SK-N-SH (cell line): ENCODE results near the gene RBBP7. TPM values are rescaled to one million over a fixed set of nuclear protein-coding genes. Genes with fewer than 3 reads are reported as not detected.

ENCODE experiments used
- CTCF ChIA-PET: fragments of 300-600, 350-600 bp; formaldehyde crosslinking; extraction: SDS; loops from one replicate; lab custom pipeline; 2021; lab: Yijun Ruan, JAX
- POLR2A ChIA-PET: fragments of 350-600 bp; sonication (Branson Sonifier 250); formaldehyde crosslinking; extraction: SDS; loops from one replicate; lab custom pipeline; 2020; ENCODE audit warnings: antibody characterized with exemption, inconsistent platforms; lab: Yijun Ruan, JAX
- DNase-seq: peaks from one replicate; pipeline ENCODE4 v3.0.0; 2012
- H2AFZ ChIP-seq: fragments of 200-600 bp; sonication (generic); 2 replicates; pipeline ENCODE4 v1.8.1; 2016; ENCODE audit warnings: antibody characterized with exemption, mild to moderate bottlenecking, low read depth
- H3F3A ChIP-seq: fragments of 200-600 bp; sonication (generic); replicated peaks from 2 replicates; pipeline ENCODE3; 2016; ENCODE audit warnings: antibody characterized with exemption, mild to moderate bottlenecking; ENCODE audit not compliant: insufficient read depth
- H3K27ac ChIP-seq, 2 experiments: fragments of 200-500 bp in 1 of 2; fragments of 200-600 bp in 1 of 2; sonication (Bioruptor generic) in 1 of 2; sonication (generic), shearing (Covaris generic) in 1 of 2; 2 replicates each; pipeline versions ENCODE4 v1.5.1 to v1.6.1; 2014 to 2016; ENCODE audit warnings: low read depth in 2 of 2, inconsistent platforms in 1 of 2, low read length in 1 of 2, mild to moderate bottlenecking in 1 of 2, mixed read lengths in 1 of 2
- H3K27me3 ChIP-seq: fragments of 200-600 bp; sonication (generic), shearing (Covaris generic); 2 replicates; pipeline ENCODE4 v1.6.1; 2016; ENCODE audit warnings: mixed run types; ENCODE audit not compliant: insufficient read depth
- H3K36me3 ChIP-seq, 2 experiments: fragments of 200-500 bp in 1 of 2; fragments of 200-600 bp in 1 of 2; sonication (Bioruptor generic) in 1 of 2; sonication (generic) in 1 of 2; replicated peaks in 1 of 2; 2 replicates each; pipeline versions ENCODE3 to v1.5.1; 2014 to 2016; ENCODE audit warnings: low read length in 1 of 2, mild to moderate bottlenecking in 1 of 2; ENCODE audit not compliant: insufficient read depth in 2 of 2, control insufficient read depth in 1 of 2
- H3K4me1 ChIP-seq, 2 experiments: fragments of 200-500 bp in 1 of 2; fragments of 200-600 bp in 1 of 2; sonication (Bioruptor generic) in 1 of 2; sonication (generic), shearing (Covaris generic) in 1 of 2; 2 replicates each; pipeline versions ENCODE4 v1.5.1 to v1.6.1; 2014 to 2016; ENCODE audit warnings: low read depth in 1 of 2, low read length in 1 of 2, mixed run types in 1 of 2; ENCODE audit not compliant: insufficient read depth in 2 of 2, control insufficient read depth in 1 of 2
- H3K4me2 ChIP-seq: fragments of 200-600 bp; sonication (generic), shearing (Covaris generic); 2 replicates; pipeline ENCODE4 v1.6.1; 2017; ENCODE audit warnings: mixed run types
- H3K4me3 ChIP-seq, 2 experiments: fragments of 200-500 bp in 1 of 2; fragments of 200-600 bp in 1 of 2; sonication (Bioruptor generic) in 1 of 2; sonication (generic), shearing (Covaris generic) in 1 of 2; 2 replicates each; pipeline versions ENCODE4 v1.5.1 to v1.8.1; 2014 to 2016; ENCODE audit warnings: low read depth in 2 of 2, inconsistent platforms in 1 of 2, low read length in 1 of 2, mild to moderate bottlenecking in 1 of 2, mixed read lengths in 1 of 2, moderate library complexity in 1 of 2
- H3K79me2 ChIP-seq: fragments of 200-600 bp; sonication (generic); 2 replicates; pipeline ENCODE4 v1.8.1; 2017; ENCODE audit warnings: mild to moderate bottlenecking; ENCODE audit not compliant: insufficient read depth
- H3K9ac ChIP-seq: fragments of 200-600 bp; sonication (generic); 2 replicates; pipeline ENCODE4 v1.6.1; 2017; ENCODE audit warnings: mixed run types
- H3K9me2 ChIP-seq: fragments of 200-600 bp; sonication (generic); 2 replicates; pipeline ENCODE4 v1.6.1; 2017; ENCODE audit warnings: mixed run types
- H3K9me3 ChIP-seq: fragments of 200-600 bp; sonication (generic); 2 replicates; pipeline ENCODE4 v1.6.1; 2017; ENCODE audit warnings: mixed run types, mild to moderate bottlenecking, moderate library complexity
- H4K20me1 ChIP-seq: fragments of 200-600 bp; sonication (generic); 2 replicates; pipeline ENCODE4 v1.6.1; 2017; ENCODE audit warnings: mild to moderate bottlenecking, mixed run types; ENCODE audit not compliant: insufficient read depth
- CHD2 ChIP-seq: fragments of 150-350 bp; IDR thresholded peaks from 2 replicates; pipeline ENCODE4 v1.6.1; 2018; ENCODE audit warnings: low read length; ENCODE audit not compliant: partially characterized antibody
- GATA2 ChIP-seq: sonication (generic); formaldehyde crosslinking; IDR thresholded peaks from 2 replicates; pipeline ENCODE4 v1.5.0; 2020; ENCODE audit warnings: mild to moderate bottlenecking, missing genetic modification reagents
- MEF2A ChIP-seq: IDR thresholded peaks from 2 replicates; pipeline ENCODE4 v1.4.0; 2012; ENCODE audit warnings: low read depth, borderline replicate concordance
- MXI1 ChIP-seq: IDR thresholded peaks from 2 replicates; pipeline ENCODE4 v1.6.1; 2012; ENCODE audit warnings: mild to moderate bottlenecking, low read depth, low read length, improper control_type of control experiment
- NRF1 ChIP-seq: IDR thresholded peaks from 2 replicates; pipeline ENCODE4 v1.6.1; 2012; ENCODE audit warnings: low read depth, mild to moderate bottlenecking, low read length
- POLR2AphosphoS5 ChIP-seq: IDR thresholded peaks from 2 replicates; pipeline ENCODE4 v1.6.1; 2012; ENCODE audit warnings: low read depth, low read length
- RCOR1 ChIP-seq: fragments of 150-350 bp; IDR thresholded peaks from 2 replicates; pipeline ENCODE4 v1.6.1; 2017; ENCODE audit warnings: antibody characterized with exemption, low read length
- RFX5 ChIP-seq: IDR thresholded peaks from 2 replicates; pipeline ENCODE4 v1.6.1; 2012; ENCODE audit warnings: mild to moderate bottlenecking, improper control_type of control experiment, low read length
- RXRA ChIP-seq: IDR thresholded peaks from 2 replicates; pipeline ENCODE4 v1.4.0; 2012; ENCODE audit warnings: low read depth, mild to moderate bottlenecking, borderline replicate concordance
- SIN3A ChIP-seq: IDR thresholded peaks from 2 replicates; pipeline ENCODE4 v1.6.1; 2012; ENCODE audit warnings: low read depth, mild to moderate bottlenecking, low read length, moderate library complexity, borderline replicate concordance
- TAF1 ChIP-seq: IDR thresholded peaks from 2 replicates; pipeline ENCODE4 v1.6.1; 2012; ENCODE audit warnings: low read depth, mild to moderate bottlenecking, low read length, moderate library complexity, borderline replicate concordance
- YY1 ChIP-seq: IDR thresholded peaks from 2 replicates; pipeline ENCODE4 v1.4.0; 2012; ENCODE audit warnings: low read depth, mild to moderate bottlenecking
- WGBS: methylation state at CpG from one replicate; pipeline ENCODE4 v1.1.6; 2017; ENCODE audit warnings: low lambda C conversion rate; 5-methylcytosine and 5-hydroxymethylcytosine counted together
- polyA plus RNA-seq, 3 experiments: library from polyadenylated mRNA; depleted of rRNA; stranded (reverse); fragments of >200 nt; gene quantifications; 2 replicates each; pipeline ENCODE4 v1.2.3, GENCODE V29; 2012
- TF ChIP-seq, protein P1 (sequence below): IDR thresholded peaks from 2 replicates; pipeline ENCODE4 v1.4.0; 2012; ENCODE audit warnings: low read depth, borderline replicate concordance
- TF ChIP-seq, protein P2 (sequence below): fragments of 200-600 bp; sonication (generic); IDR thresholded peaks from 2 replicates; pipeline ENCODE4 v1.6.1; 2017; ENCODE audit warnings: antibody characterized with exemption, mild to moderate bottlenecking, moderate library complexity
- TF ChIP-seq, protein P3 (sequence below): IDR thresholded peaks from 2 replicates; pipeline ENCODE4 v1.6.1; 2012; ENCODE audit warnings: mild to moderate bottlenecking, low read depth, low read length, moderate library complexity
- TF ChIP-seq, protein P4 (sequence below): IDR thresholded peaks from 2 replicates; pipeline ENCODE4; 2012

The RBBP7 gene
- 172 and 198 TPM in 2 replicates for polyA plus RNA-seq (2012; rRNA removed)
- 195 and 207 TPM in 2 replicates for polyA plus RNA-seq (2012; cell fraction: cytosol; rRNA removed)
- polyA plus RNA-seq (2012; cell fraction: nucleus; rRNA removed) = 166 and 203 TPM in 2 replicates

DNA sequence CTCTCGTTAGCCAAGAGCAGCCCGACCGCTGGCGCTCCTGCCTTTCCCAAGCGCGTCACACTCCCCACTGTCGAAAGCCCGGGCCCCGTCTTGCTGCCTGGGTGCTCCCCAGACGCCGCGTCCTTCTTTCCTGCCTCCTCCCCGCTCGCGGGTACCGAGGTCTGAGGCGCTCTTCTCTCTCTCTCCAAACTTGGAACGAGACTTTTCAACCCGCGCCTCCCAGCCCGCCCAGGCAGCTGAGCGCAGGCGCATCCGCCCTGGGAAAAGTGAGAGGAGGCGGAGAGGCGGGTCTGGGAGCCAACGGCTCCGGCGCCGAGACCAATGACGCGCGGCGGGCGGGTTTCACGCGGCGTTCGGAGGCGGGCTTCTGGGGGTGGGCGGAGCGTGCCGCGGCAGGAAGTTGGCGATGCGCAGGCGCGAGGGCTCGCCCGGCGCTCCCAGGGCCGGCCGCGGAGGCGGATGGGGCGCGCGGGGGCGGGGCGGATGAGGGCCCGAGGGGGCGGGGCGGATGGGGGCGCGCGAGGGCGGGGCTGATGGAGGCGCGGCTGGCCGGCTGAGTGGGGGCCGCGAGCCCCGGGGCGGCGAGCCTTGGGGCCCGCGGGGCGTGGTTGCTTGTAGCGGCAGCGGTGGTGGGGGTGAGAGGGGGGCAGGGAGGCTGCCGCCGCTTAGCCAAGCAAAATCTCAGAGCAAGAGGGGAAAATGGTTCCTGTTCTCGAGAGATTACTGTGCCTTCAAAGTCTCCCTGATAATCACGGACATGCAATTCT lies at the start of gene RBBP7:
Gene RBBP7 (minus strand): TSS at position 268 of the 767 bp plus-strand sequence. CDS start 309 bp downstream, outside the sequence.
- TF ChIP-seq RXRA (no peak), TAF1 (peak; percentile 80; the same call in 1 of the 2 replicates), NRF1 (peak; percentile 88), SIN3A (peak; percentile 50; the same call in 1 of the 2 replicates), GATA2 (CRISPR knock-in tag) (no peak), MXI1 (no peak; the same call in 1 of the 2 replicates), POLR2AphosphoS5 (peak; percentile 68), RFX5 (no peak), CHD2 (peak; percentile 95)
- TF ChIP-seq, protein P1, sequence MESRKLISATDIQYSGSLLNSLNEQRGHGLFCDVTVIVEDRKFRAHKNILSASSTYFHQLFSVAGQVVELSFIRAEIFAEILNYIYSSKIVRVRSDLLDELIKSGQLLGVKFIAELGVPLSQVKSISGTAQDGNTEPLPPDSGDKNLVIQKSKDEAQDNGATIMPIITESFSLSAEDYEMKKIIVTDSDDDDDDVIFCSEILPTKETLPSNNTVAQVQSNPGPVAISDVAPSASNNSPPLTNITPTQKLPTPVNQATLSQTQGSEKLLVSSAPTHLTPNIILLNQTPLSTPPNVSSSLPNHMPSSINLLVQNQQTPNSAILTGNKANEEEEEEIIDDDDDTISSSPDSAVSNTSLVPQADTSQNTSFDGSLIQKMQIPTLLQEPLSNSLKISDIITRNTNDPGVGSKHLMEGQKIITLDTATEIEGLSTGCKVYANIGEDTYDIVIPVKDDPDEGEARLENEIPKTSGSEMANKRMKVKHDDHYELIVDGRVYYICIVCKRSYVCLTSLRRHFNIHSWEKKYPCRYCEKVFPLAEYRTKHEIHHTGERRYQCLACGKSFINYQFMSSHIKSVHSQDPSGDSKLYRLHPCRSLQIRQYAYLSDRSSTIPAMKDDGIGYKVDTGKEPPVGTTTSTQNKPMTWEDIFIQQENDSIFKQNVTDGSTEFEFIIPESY = peak; percentile 56; the same call in 1 of the 2 replicates
- TF ChIP-seq, protein P2, sequence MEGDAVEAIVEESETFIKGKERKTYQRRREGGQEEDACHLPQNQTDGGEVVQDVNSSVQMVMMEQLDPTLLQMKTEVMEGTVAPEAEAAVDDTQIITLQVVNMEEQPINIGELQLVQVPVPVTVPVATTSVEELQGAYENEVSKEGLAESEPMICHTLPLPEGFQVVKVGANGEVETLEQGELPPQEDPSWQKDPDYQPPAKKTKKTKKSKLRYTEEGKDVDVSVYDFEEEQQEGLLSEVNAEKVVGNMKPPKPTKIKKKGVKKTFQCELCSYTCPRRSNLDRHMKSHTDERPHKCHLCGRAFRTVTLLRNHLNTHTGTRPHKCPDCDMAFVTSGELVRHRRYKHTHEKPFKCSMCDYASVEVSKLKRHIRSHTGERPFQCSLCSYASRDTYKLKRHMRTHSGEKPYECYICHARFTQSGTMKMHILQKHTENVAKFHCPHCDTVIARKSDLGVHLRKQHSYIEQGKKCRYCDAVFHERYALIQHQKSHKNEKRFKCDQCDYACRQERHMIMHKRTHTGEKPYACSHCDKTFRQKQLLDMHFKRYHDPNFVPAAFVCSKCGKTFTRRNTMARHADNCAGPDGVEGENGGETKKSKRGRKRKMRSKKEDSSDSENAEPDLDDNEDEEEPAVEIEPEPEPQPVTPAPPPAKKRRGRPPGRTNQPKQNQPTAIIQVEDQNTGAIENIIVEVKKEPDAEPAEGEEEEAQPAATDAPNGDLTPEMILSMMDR = no peak
- TF ChIP-seq, all 33 proteins: peak for 6
- 1% methylated on average over 31 of the region's 84 CpGs for WGBS
- Histone ChIP-seq H3K9me3 (no peaks in the 10 kb centered on the region), H3K36me3 (peaks cover 3 to 23% of the 10 kb centered on the region in 2 experiments), H3K79me2 (peaks cover 43% of the 10 kb centered on the region), H3K27me3 (peaks cover 14% of the 10 kb centered on the region; the same call in 1 of the 2 replicates), H2AFZ (peak within 1 kb of the TSS; percentile 100), H3K4me1 (peaks cover 7 to 11% of the 10 kb centered on the region in 2 experiments; a peak in 3 of 4 replicates), H3K9ac (peak within 1 kb of the TSS; percentile 97), H3K4me3 (peak within 1 kb of the TSS; percentile 82 to 88), H3K27ac (peak within 1 kb of the TSS; percentile 91 to 97), H3K4me2 (peak within 1 kb of the TSS; percentile 85), H3K9me2 (no peaks in the 10 kb centered on the region), H4K20me1 (peaks cover 42% of the 10 kb centered on the region), H3F3A (peaks cover 6% of the 10 kb centered on the region)
- DNase-seq = peak; percentile 98
- POLR2A ChIA-PET = no interaction called here
- CTCF ChIA-PET = interaction anchor here (1.0 to 5.1 kb wide), 2 partner anchors 12 to 13 kb away, joined by 4 to 37 read pairs; no protein-coding TSS in a partner anchor

DNA sequence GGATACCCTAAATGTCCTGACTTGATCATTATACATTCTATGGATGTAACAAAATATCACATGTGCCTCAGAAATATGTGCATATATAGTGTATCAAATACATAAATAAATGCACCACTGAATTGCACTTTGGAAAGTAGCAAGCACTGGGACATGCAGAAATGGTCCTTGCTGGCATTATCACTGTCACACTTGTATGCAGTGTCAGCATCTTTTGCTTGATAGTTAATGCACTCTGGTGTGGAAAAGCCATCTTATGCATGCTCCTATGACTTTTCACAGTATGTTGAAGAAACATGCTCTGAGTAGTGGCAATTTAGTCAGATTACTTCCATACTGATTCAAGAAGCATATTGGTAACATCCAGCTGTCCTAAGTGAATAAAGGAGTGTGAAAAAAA lies 48.8 kb upstream of the RBBP7 start:
- Histone ChIP-seq H3K9me2 (no peaks in the 10 kb centered on the region), H3K36me3 (no peaks in the 10 kb centered on the region), H3K79me2 (no peaks in the 10 kb centered on the region), H3K4me1 (no peaks in the 10 kb centered on the region), H4K20me1 (no peaks in the 10 kb centered on the region), H3K4me3 (no peak overlapping the region), H3K27me3 (no peaks in the 10 kb centered on the region; the same call in 1 of the 2 replicates), H3K9ac (no peak overlapping the region), H3K4me2 (no peak overlapping the region), H3F3A (no peaks in the 10 kb centered on the region), H3K27ac (no peak overlapping the region), H3K9me3 (no peaks in the 10 kb centered on the region), H2AFZ (no peak overlapping the region)
- CTCF ChIA-PET = interaction anchor here (1.0 kb wide), 1 partner anchor 26 kb away, joined by 3 read pairs; no protein-coding TSS in a partner anchor
- DNase-seq = no peak
- POLR2A ChIA-PET = no interaction called here
- TF ChIP-seq MEF2A (no peak), YY1 (no peak), RCOR1 (no peak)
- TF ChIP-seq, protein P3, sequence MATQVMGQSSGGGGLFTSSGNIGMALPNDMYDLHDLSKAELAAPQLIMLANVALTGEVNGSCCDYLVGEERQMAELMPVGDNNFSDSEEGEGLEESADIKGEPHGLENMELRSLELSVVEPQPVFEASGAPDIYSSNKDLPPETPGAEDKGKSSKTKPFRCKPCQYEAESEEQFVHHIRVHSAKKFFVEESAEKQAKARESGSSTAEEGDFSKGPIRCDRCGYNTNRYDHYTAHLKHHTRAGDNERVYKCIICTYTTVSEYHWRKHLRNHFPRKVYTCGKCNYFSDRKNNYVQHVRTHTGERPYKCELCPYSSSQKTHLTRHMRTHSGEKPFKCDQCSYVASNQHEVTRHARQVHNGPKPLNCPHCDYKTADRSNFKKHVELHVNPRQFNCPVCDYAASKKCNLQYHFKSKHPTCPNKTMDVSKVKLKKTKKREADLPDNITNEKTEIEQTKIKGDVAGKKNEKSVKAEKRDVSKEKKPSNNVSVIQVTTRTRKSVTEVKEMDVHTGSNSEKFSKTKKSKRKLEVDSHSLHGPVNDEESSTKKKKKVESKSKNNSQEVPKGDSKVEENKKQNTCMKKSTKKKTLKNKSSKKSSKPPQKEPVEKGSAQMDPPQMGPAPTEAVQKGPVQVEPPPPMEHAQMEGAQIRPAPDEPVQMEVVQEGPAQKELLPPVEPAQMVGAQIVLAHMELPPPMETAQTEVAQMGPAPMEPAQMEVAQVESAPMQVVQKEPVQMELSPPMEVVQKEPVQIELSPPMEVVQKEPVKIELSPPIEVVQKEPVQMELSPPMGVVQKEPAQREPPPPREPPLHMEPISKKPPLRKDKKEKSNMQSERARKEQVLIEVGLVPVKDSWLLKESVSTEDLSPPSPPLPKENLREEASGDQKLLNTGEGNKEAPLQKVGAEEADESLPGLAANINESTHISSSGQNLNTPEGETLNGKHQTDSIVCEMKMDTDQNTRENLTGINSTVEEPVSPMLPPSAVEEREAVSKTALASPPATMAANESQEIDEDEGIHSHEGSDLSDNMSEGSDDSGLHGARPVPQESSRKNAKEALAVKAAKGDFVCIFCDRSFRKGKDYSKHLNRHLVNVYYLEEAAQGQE = no peak
- TF ChIP-seq, protein P4, sequence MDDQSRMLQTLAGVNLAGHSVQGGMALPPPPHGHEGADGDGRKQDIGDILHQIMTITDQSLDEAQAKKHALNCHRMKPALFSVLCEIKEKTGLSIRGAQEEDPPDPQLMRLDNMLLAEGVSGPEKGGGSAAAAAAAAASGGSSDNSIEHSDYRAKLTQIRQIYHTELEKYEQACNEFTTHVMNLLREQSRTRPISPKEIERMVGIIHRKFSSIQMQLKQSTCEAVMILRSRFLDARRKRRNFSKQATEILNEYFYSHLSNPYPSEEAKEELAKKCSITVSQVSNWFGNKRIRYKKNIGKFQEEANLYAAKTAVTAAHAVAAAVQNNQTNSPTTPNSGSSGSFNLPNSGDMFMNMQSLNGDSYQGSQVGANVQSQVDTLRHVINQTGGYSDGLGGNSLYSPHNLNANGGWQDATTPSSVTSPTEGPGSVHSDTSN = no peak
